Activated naive CD8-positive, alpha-beta T cell treated with anti-CD3 and anti-CD28 coated beads, Interleukin-2, amount 50 U/mL, for 24 hours (primary cell): ENCODE measurements around the gene JMJD1C.
"Not testable (repeated sequence)": the region's sequence is repeated elsewhere in the genome, so short reads cannot be mapped to it uniquely, and the experiment has no call there.

Experiments used
- ATAC-seq: fragments of 150-1000 bp; cut with Tn5 transposase; one replicate; pipeline ENCODE4 v1.10.0; 2021
- DNase-seq: peaks from one replicate; pipeline ENCODE4 v3.0.0; 2021
- H3K27ac Mint-ChIP-seq: one replicate; pipeline ENCODE4 v1.8.0; 2021; ENCODE audit warnings: mild to moderate bottlenecking, mixed read lengths
- H3K27me3 Mint-ChIP-seq: one replicate; pipeline ENCODE4 v1.8.0; 2021; ENCODE audit warnings: mixed read lengths
- H3K36me3 Mint-ChIP-seq: one replicate; pipeline ENCODE4 v1.8.0; 2021; ENCODE audit warnings: low read depth, mixed read lengths
- H3K4me1 Mint-ChIP-seq: one replicate; pipeline ENCODE4 v1.8.0; 2021; ENCODE audit warnings: mixed read lengths
- H3K4me3 Mint-ChIP-seq: one replicate; pipeline ENCODE4 v1.8.0; 2021; ENCODE audit warnings: mild to moderate bottlenecking, moderate library complexity, mixed read lengths
- H3K9me3 Mint-ChIP-seq: one replicate; pipeline ENCODE4 v1.8.0; 2021; ENCODE audit warnings: mixed read lengths

The JMJD1C gene, protein sequence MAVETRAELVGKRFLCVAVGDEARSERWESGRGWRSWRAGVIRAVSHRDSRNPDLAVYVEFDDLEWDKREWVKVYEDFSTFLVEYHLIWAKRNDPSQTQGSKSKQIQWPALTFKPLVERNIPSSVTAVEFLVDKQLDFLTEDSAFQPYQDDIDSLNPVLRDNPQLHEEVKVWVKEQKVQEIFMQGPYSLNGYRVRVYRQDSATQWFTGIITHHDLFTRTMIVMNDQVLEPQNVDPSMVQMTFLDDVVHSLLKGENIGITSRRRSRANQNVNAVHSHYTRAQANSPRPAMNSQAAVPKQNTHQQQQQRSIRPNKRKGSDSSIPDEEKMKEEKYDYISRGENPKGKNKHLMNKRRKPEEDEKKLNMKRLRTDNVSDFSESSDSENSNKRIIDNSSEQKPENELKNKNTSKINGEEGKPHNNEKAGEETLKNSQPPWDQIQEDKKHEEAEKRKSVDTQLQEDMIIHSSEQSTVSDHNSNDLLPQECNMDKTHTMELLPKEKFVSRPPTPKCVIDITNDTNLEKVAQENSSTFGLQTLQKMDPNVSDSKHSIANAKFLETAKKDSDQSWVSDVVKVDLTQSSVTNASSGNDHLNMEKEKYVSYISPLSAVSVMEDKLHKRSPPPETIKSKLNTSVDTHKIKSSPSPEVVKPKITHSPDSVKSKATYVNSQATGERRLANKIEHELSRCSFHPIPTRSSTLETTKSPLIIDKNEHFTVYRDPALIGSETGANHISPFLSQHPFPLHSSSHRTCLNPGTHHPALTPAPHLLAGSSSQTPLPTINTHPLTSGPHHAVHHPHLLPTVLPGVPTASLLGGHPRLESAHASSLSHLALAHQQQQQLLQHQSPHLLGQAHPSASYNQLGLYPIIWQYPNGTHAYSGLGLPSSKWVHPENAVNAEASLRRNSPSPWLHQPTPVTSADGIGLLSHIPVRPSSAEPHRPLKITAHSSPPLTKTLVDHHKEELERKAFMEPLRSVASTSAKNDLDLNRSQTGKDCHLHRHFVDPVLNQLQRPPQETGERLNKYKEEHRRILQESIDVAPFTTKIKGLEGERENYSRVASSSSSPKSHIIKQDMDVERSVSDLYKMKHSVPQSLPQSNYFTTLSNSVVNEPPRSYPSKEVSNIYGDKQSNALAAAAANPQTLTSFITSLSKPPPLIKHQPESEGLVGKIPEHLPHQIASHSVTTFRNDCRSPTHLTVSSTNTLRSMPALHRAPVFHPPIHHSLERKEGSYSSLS (N-terminal part only)

DNA sequence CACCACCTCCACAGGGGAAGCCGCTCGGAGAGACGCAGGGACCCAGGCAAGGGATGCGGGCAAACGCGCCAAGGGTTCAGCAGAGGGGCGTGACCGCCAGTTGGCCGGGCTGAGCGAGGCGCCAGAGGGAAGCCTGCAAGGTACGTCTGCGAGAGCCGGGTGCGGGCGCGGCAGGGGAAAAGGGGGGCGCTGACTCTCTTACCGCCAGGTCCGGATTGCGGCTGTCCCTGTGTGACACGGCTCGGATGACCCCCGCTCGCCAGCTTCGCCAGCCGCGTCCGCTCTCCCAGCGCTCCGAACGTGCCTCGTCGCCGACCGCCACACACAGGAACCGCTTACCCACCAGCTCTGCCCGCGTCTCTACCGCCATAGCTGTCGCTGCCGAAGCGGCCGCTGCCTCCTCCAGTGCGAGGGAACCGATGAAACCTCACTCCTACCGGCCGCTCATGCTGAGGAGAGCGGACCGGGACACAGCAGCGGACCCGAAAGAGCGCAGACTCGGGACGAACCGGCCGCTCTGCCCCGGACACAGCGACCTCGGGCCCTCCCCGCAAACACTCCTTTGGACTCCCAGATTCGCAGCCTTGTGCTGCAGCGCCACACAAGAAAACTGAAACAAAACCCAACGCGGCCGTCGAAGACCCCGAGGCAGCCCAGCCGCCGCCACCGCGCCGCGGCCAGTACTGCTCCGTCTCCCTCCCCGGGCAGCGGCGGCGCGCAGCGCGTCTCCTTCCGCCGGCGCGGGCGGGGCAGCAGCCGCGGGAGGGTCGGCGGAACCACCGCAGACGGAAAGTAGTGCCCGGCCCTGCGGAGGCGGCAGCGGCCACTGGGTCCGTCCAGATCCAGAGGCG, at the start of gene JMJD1C:
JMJD1C (minus strand) TSS at position 685 of the 851 bp plus-strand sequence; CDS start at position 370, 315 bp downstream.
- Mint-ChIP-seq H3K36me3 (no peaks in the 10 kb centered on the region), H3K4me3 (peak within 1 kb of the TSS; percentile 89), H3K9me3 (no peaks in the 10 kb centered on the region), H3K27ac (peak within 1 kb of the TSS; percentile 79), H3K4me1 (peaks cover 20% of the 10 kb centered on the region), H3K27me3 (no peaks in the 10 kb centered on the region)
- peak; percentile 81 for ATAC-seq
- DNase-seq: peak; percentile 62

DNA sequence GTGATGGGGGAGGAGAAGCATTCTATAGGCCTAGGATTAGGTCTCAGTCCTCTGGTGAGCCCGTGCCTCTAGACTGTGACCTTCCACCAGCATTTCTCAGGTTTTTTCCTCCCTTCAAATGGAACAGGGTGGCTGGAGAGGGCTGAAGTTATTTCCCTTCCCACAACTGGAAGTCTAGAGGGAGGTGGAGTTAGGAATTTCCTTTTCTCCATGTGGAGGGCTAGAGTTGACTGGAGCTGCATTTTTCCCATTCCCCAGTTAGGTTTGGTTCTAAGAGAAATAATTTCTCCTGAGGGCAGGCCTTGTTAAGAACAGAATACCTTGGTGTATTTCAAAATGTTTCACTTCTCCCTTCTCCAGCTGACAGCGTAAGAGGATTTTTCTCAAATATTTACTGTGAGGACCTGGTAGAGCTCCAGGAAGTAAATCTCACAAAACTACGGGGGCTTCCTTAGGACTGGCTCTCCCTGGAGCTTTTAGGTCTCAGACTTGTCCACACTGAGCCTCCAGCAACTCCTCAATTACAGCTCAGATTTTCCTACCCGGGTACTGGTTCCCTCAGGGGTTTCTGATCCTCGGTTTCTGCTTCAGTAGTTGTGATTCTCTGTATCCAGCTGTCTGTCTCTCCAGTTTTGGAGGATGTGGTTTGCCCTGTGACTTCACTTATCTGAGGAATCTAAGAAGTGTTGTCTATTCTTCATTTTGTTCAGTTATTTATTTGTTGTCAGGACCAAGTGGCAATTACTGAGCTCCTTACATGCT, 49.4 kb upstream of the JMJD1C start:
- Mint-ChIP-seq H3K4me1 (peaks cover 60% of the 10 kb centered on the region), H3K4me3 (peak overlapping the region; percentile 35), H3K36me3 (peaks cover 20% of the 10 kb centered on the region), H3K27me3 (no peaks in the 10 kb centered on the region), H3K9me3 (peaks cover 4% of the 10 kb centered on the region), H3K27ac (peak overlapping the region; percentile 63)
- DNase-seq: no peak
- peak; percentile 93 for ATAC-seq

DNA sequence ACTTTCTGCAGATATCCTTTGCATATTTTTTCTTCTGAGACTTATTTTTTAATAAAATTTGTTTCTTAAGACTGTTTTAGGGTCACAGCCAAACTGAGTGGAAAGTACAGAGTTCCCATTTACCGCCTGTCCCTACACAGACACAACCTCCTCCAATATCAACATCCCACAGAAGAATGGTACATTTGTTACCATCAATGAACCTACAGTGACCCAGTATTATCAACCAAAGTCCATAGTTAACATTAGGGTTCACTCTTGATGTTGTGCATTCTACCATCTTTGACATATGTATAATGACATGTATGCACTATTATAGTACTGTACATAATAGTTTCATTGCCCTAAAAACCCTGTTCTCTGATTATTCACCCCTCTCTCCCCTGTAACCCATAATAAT, 40.8 kb upstream of the JMJD1C start:
- Mint-ChIP-seq H3K27ac (no peak overlapping the region), H3K27me3 (no peaks in the 10 kb centered on the region), H3K4me1 (peaks cover 7% of the 10 kb centered on the region), H3K9me3 (no peaks in the 10 kb centered on the region), H3K4me3 (no peak overlapping the region), H3K36me3 (peaks cover 4% of the 10 kb centered on the region)
- DNase-seq (no peak), ATAC-seq (no peak)

DNA sequence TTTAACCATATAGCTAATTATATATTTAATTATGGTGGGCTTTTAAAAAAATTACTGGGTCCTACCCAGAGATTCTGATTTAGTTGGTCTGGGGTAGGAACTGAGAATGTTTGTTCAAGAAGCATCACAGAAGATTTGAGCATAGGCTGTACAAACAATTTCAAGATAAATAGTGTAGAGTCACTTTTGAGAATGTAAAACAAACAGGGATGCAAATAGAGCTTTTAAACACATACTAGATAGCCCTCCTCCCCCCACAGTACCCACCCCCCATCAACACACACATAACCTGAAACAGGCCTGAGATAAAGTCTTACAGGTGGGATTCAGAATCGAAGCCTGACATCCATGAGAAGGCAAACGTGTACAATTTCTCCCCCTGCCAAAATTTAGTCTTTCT, 39.8 kb upstream of the JMJD1C start:
- peaks cover 6% of the 10 kb centered on the region for H3K36me3 Mint-ChIP-seq
- no peaks in the 10 kb centered on the region for H3K9me3 Mint-ChIP-seq
- no peak overlapping the region for H3K27ac Mint-ChIP-seq
- H3K4me3 Mint-ChIP-seq: no peak overlapping the region
- DNase-seq (no peak), ATAC-seq (no peak)
- peaks cover 7% of the 10 kb centered on the region for H3K4me1 Mint-ChIP-seq
- H3K27me3 Mint-ChIP-seq: no peaks in the 10 kb centered on the region

DNA sequence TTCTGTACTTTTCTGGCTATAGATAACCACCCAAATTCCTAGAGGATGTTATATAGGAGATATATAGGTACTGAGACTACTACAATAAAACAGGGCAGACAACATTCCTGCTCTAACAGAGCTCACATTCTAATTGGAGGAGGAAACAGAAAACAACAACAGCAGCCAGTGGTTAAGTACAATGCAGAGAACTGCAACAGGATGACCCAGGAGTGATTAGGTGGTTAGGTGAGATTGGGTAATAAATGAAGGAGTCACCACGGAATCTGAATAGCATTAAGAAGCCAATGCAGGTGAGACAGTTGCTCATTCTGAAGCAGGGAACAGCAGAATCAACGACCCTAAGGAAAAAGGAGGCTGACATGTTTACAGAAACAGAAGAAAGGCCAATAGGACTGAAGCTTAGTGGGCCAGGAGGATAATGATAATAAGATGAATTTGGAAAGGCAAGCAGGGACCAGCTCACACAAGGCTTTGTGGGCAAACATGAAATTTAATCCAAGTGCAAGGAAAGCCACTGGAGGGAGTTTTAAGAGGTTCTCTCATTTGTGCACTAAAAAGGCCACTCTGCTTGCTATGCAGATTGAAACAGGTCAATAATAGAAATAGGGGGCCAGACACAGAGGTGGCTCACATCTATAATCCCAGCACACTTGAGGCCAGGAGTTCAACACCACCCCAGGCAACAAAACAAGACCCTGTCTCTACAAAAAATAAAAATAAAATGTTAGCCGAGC, 38.5 kb upstream of the JMJD1C start:
- Mint-ChIP-seq H3K9me3 (no peaks in the 10 kb centered on the region), H3K4me3 (no peak overlapping the region), H3K27ac (no peak overlapping the region), H3K27me3 (no peaks in the 10 kb centered on the region), H3K36me3 (peaks cover 9% of the 10 kb centered on the region), H3K4me1 (peaks cover 3% of the 10 kb centered on the region)
- ATAC-seq (no peak), DNase-seq (no peak)

DNA sequence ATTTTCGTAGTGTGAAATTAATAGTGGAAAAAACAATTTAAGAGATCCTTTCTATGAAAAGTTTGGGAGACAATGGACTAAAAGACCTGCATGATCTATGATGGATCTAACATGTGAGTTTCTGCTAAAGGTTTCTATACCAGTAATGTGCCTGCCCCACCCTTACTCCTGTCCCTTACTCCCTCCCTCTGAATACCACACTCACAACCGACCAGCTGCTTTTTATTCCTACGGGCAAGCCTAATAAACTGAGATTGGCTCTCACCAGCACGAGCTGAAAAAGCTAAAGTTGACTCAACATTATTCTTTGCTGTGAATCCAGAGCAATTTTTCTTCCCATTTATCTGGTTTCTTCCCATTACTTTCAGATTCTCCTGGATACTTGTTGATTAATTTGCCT, 37.6 kb upstream of the JMJD1C start:
- H3K4me1 Mint-ChIP-seq: peaks cover 5% of the 10 kb centered on the region
- no peaks in the 10 kb centered on the region for H3K27me3 Mint-ChIP-seq
- no peak for ATAC-seq
- DNase-seq: no peak
- H3K27ac Mint-ChIP-seq: no peak overlapping the region
- H3K4me3 Mint-ChIP-seq: no peak overlapping the region
- peaks cover 11% of the 10 kb centered on the region for H3K36me3 Mint-ChIP-seq
- no peaks in the 10 kb centered on the region for H3K9me3 Mint-ChIP-seq

DNA sequence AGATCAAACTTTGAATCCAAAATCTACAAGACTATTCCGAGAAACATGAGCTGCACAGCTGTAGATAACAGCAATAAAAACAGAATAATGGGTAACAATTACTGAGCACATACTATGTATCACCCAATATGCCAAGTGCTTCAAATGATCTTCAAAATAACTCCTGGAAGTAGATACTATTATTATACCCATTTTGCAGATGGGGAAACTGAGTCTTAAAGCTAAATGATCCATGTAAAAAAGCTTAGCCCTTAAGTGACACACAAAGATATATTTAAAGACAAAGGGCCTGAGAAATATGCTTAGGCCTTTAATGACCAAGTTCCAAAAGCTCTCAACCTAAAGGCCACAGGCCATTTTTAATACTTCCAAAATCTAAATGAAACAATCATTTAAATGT, 37.1 kb upstream of the JMJD1C start:
- H3K27ac Mint-ChIP-seq: no peak overlapping the region
- no peaks in the 10 kb centered on the region for H3K27me3 Mint-ChIP-seq
- no peaks in the 10 kb centered on the region for H3K9me3 Mint-ChIP-seq
- DNase-seq (no peak), ATAC-seq (no peak)
- H3K4me3 Mint-ChIP-seq: no peak overlapping the region
- H3K36me3 Mint-ChIP-seq: peaks cover 11% of the 10 kb centered on the region
- H3K4me1 Mint-ChIP-seq: peaks cover 5% of the 10 kb centered on the region

DNA sequence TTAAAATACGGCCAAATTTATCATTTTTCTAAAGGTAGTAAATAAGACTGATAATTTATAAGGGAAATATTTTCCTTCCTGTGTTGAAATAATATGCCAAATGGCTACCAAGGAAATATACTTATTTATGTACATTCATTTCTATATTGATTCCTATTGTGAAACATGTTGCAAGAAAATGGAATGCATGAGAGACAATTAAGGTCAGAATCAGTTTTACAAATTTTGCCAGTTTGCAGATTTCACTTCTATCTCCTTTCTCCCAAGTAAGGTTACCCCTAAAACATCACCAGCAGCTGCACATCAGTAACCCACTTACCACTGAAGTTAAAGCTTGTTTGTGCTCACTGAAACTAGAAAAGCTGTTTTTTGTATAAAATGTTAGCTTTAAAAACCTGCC, 36.2 kb upstream of the JMJD1C start:
- no peak for DNase-seq
- H3K4me1 Mint-ChIP-seq: peaks cover 5% of the 10 kb centered on the region
- no peak for ATAC-seq
- no peak overlapping the region for H3K4me3 Mint-ChIP-seq
- peaks cover 10% of the 10 kb centered on the region for H3K36me3 Mint-ChIP-seq
- no peaks in the 10 kb centered on the region for H3K27me3 Mint-ChIP-seq
- H3K27ac Mint-ChIP-seq: no peak overlapping the region
- no peaks in the 10 kb centered on the region for H3K9me3 Mint-ChIP-seq

DNA sequence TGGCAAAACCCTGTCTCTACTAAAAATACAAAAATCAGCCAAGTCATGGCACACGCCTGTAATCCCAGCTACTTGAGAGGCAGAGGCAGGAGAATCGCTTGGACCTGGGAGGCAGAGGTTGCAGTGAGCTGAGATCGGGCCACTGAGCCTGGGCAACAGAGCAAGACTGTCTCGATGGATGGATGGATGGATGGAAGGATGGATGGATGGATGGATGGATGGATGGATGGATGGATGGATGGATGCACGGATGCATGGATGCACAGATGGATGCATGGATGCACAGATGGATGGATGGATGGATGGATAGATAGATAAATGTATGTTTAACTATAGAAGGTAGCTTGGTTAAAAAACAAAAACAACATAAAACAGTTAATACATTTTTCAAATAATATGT, 34.8 kb upstream of the JMJD1C start:
- H3K9me3 Mint-ChIP-seq, H3K27me3 Mint-ChIP-seq, H3K4me3 Mint-ChIP-seq, DNase-seq, H3K27ac Mint-ChIP-seq, ATAC-seq: not testable (repeated sequence)
- Mint-ChIP-seq H3K36me3 (peaks cover 11% of the 10 kb centered on the region), H3K4me1 (peaks cover 11% of the 10 kb centered on the region)

DNA sequence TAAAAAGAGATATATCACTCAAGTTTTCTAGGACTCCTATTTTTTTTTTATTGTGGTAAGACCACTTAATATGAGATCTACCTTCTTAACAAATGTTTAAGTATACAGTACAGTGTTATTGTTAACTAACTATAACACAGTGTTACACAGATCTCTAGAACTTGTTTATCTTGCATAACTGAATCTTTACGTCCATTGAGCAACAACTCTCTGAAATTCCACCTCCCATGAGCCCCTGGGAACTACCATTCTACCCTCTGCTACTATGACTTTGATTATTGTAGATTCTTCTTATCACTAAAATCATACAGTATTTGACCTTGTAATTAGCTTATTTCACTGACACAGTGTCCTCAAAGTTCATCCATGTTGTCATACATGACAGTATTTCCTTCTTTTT, 32.9 kb upstream of the JMJD1C start:
- H3K4me1 Mint-ChIP-seq: peaks cover 11% of the 10 kb centered on the region
- H3K27me3 Mint-ChIP-seq: no peaks in the 10 kb centered on the region
- no peak overlapping the region for H3K4me3 Mint-ChIP-seq
- no peak overlapping the region for H3K27ac Mint-ChIP-seq
- ATAC-seq (no peak), DNase-seq (no peak)
- H3K9me3 Mint-ChIP-seq: peaks cover 4% of the 10 kb centered on the region
- peaks cover 11% of the 10 kb centered on the region for H3K36me3 Mint-ChIP-seq

DNA sequence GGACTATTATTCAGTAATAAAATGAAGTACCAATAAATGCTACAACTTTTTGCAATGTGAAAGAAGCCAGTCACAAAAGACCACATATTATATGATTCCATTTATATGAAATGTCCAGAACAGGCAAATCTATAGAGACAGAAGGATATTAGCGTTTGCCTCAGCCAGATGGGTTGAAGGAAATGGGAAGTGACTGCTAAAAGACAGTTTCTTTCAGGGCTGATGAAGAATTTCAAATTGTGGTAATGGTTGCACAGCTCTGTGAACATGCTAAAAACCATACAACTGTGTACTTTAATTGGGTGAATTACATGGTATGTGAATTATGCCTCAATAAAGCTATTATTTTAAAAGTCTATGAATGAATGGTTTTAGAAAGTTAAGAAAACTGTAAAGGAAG, 31.5 kb upstream of the JMJD1C start:
- H3K27ac Mint-ChIP-seq: no peak overlapping the region
- no peaks in the 10 kb centered on the region for H3K27me3 Mint-ChIP-seq
- peaks cover 11% of the 10 kb centered on the region for H3K4me1 Mint-ChIP-seq
- H3K4me3 Mint-ChIP-seq: no peak overlapping the region
- peaks cover 4% of the 10 kb centered on the region for H3K9me3 Mint-ChIP-seq
- no peak for DNase-seq
- no peak for ATAC-seq
- peaks cover 13% of the 10 kb centered on the region for H3K36me3 Mint-ChIP-seq

DNA sequence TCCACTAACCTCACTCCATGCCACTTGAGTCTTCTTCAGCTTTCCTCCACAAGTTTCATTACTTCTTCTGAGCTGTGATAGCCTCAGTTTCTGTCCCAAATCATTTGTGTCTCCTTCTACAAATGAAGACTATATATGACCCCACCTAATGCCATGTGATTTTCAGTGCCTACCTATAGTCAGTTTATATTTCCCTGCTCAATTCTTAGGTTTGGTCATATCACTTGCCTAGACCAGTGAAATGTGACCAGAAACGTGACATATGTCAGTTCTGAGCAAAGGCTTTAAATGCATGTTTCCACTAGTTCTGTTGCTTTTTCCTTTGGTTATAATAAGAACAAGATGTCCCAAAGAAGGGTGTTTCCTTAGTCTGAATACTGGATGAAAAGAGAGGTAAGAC, 30.8 kb upstream of the JMJD1C start:
- DNase-seq: no peak
- no peak for ATAC-seq

DNA sequence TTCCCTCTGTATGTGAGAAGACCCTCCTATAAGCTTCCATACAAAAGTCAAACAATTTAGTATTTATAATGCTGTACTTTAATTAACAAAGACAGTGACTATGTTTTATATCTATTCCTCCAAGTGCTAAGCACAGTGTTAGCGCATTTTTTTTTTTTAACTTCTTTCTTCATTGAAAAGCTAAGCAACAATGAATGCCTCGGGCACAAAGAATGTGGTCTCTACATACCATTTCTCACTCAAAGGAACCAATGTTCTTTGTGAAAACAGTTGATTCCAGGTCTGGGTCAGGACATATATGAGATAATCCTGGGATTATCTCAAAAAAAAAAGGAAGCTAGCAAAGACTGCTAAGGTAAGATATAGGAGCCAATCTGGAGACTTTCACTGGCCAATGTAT, 29.2 kb upstream of the JMJD1C start:
- Mint-ChIP-seq H3K27me3 (no peaks in the 10 kb centered on the region), H3K4me1 (peaks cover 16% of the 10 kb centered on the region), H3K9me3 (peaks cover 4% of the 10 kb centered on the region), H3K36me3 (peaks cover 13% of the 10 kb centered on the region), H3K4me3 (no peak overlapping the region), H3K27ac (no peak overlapping the region)
- ATAC-seq (no peak), DNase-seq (no peak)

More for the DNA sequence above, 30.8 kb upstream of the JMJD1C start:
- Mint-ChIP-seq H3K27ac (no peak overlapping the region), H3K27me3 (no peaks in the 10 kb centered on the region), H3K36me3 (peaks cover 13% of the 10 kb centered on the region), H3K4me1 (peaks cover 16% of the 10 kb centered on the region), H3K9me3 (peaks cover 4% of the 10 kb centered on the region), H3K4me3 (no peak overlapping the region)
